NT2/D1 (cell line): Measurements from ENCODE around the gene KRT6B.

ENCODE experiments used
- DNase-seq: peaks from one replicate; pipeline ENCODE4 v3.0.0-alpha.2; 2011; ENCODE audit warnings: low read depth, low spot score
- H3K27me3 ChIP-seq: 2 replicates; pipeline ENCODE4 v1.6.0; 2011; ENCODE audit warnings: mild to moderate bottlenecking; ENCODE audit not compliant: insufficient read length, insufficient read depth
- H3K36me3 ChIP-seq: 2 replicates; pipeline ENCODE4 v1.6.1; 2011; ENCODE audit warnings: mild to moderate bottlenecking, low read length, mixed read lengths; ENCODE audit not compliant: insufficient read depth, insufficient read length
- H3K4me1 ChIP-seq: 2 replicates; pipeline ENCODE4 v1.5.1; 2011; ENCODE audit not compliant: insufficient read depth, insufficient read length
- H3K4me3 ChIP-seq: 2 replicates; pipeline ENCODE4 v1.5.1; 2011; ENCODE audit warnings: low read depth; ENCODE audit not compliant: insufficient read length
- H3K9ac ChIP-seq: 2 replicates; pipeline ENCODE4 v1.6.0; 2011; ENCODE audit warnings: low read depth; ENCODE audit not compliant: insufficient read length
- H3K9me3 ChIP-seq: 2 replicates; pipeline ENCODE4 v1.5.1; 2011; ENCODE audit warnings: mild to moderate bottlenecking, low read length; ENCODE audit not compliant: insufficient read depth
- SUZ12 ChIP-seq: IDR thresholded peaks from 2 replicates; pipeline ENCODE4 v1.6.1; 2011; ENCODE audit not compliant: insufficient read length, insufficient read depth; ENCODE audit errors: extremely low read depth
- YY1 ChIP-seq: IDR thresholded peaks from 2 replicates; pipeline ENCODE4 v1.6.1; 2011; ENCODE audit not compliant: insufficient read length, insufficient read depth
- ZNF274 ChIP-seq: IDR thresholded peaks from 2 replicates; pipeline ENCODE4 v1.6.1; 2011; ENCODE audit warnings: mild to moderate bottlenecking, low read depth, low read length

The KRT6B gene

GRCh38 chr12:52428121-52428520 lies 23.8 kb downstream of the KRT6B start:
- TF ChIP-seq ZNF274 (no peak), YY1 (no peak), SUZ12 (no peak)

GRCh38 chr12:52427083-52427482 lies 24.9 kb downstream of the KRT6B start:
- Histone ChIP-seq H3K9me3 (no peaks in the 10 kb centered on the region), H3K4me1 (peaks cover 5% of the 10 kb centered on the region), H3K27me3 (no peaks in the 10 kb centered on the region), H3K36me3 (no peaks in the 10 kb centered on the region), H3K9ac (no peak overlapping the region), H3K4me3 (no peak overlapping the region)
- DNase-seq, result no peak
- TF ChIP-seq SUZ12, result no peak
- TF ChIP-seq ZNF274, result no peak
- no peak for TF ChIP-seq YY1

More at GRCh38 chr12:52428121-52428520, 23.8 kb downstream of the KRT6B start:
- Histone ChIP-seq H3K27me3 (no peaks in the 10 kb centered on the region), H3K36me3 (no peaks in the 10 kb centered on the region), H3K4me1 (peaks cover 5% of the 10 kb centered on the region), H3K4me3 (no peak overlapping the region), H3K9ac (no peak overlapping the region), H3K9me3 (no peaks in the 10 kb centered on the region)
- DNase-seq, result no peak

GRCh38 chr12:52426034-52426433 lies 25.9 kb downstream of the KRT6B start:
- no peaks in the 10 kb centered on the region for H3K27me3 ChIP-seq
- H3K4me3 ChIP-seq, result no peak overlapping the region
- TF ChIP-seq YY1 (no peak), SUZ12 (no peak), ZNF274 (no peak)
- DNase-seq, result no peak
- H3K36me3 ChIP-seq, result no peaks in the 10 kb centered on the region
- no peaks in the 10 kb centered on the region for H3K9me3 ChIP-seq
- peaks cover 5% of the 10 kb centered on the region for H3K4me1 ChIP-seq
- no peak overlapping the region for H3K9ac ChIP-seq

- no peaks in the 10 kb centered on the region for H3K36me3 ChIP-seq
- H3K4me1 ChIP-seq, result peaks cover 5% of the 10 kb centered on the region
- no peak overlapping the region for H3K4me3 ChIP-seq
- TF ChIP-seq SUZ12 (no peak), YY1 (no peak), ZNF274 (no peak)
- no peaks in the 10 kb centered on the region for H3K9me3 ChIP-seq
- no peak overlapping the region for H3K9ac ChIP-seq
- no peak for DNase-seq
- H3K27me3 ChIP-seq, result no peaks in the 10 kb centered on the region
Observed at GRCh38 chr12:52425466-52425865, 26.5 kb downstream of the KRT6B start.

- Histone ChIP-seq H3K36me3 (no peaks in the 10 kb centered on the region), H3K4me3 (no peak overlapping the region), H3K9ac (no peak overlapping the region), H3K9me3 (no peaks in the 10 kb centered on the region), H3K4me1 (peaks cover 5% of the 10 kb centered on the region), H3K27me3 (no peaks in the 10 kb centered on the region)
- no peak for TF ChIP-seq SUZ12
- no peak for TF ChIP-seq ZNF274
- TF ChIP-seq YY1, result no peak
- DNase-seq, result no peak
Observed at GRCh38 chr12:52423661-52424500, 28.1 kb downstream of the KRT6B start.

GRCh38 chr12:52423035-52423434 lies 28.9 kb downstream of the KRT6B start:
- Histone ChIP-seq H3K9ac (no peak overlapping the region), H3K9me3 (no peaks in the 10 kb centered on the region), H3K36me3 (no peaks in the 10 kb centered on the region), H3K4me3 (no peak overlapping the region), H3K27me3 (no peaks in the 10 kb centered on the region), H3K4me1 (peaks cover 5% of the 10 kb centered on the region)
- DNase-seq, result no peak
- TF ChIP-seq SUZ12, result no peak
- no peak for TF ChIP-seq ZNF274
- TF ChIP-seq YY1, result no peak

GRCh38 chr12:52419656-52420055 lies 32.3 kb downstream of the KRT6B start:
- Histone ChIP-seq H3K4me1 (peaks cover 8% of the 10 kb centered on the region), H3K9ac (no peak overlapping the region), H3K9me3 (no peaks in the 10 kb centered on the region), H3K36me3 (no peaks in the 10 kb centered on the region), H3K27me3 (no peaks in the 10 kb centered on the region), H3K4me3 (no peak overlapping the region)
- no peak for DNase-seq
- no peak for TF ChIP-seq SUZ12
- TF ChIP-seq YY1, result no peak
- TF ChIP-seq ZNF274, result no peak
